AG09319 (cell line): ENCODE results near the gene AKAP13.
"Not testable (repeated sequence)": the region's sequence is repeated elsewhere in the genome, so short reads cannot be mapped to it uniquely, and the experiment has no call there.

Experiments used
- DNase-seq: peaks from one replicate; pipeline ENCODE4 v3.0.0-alpha.2; 2010; ENCODE audit warnings: low read depth; ENCODE audit errors: extremely low read depth
- TF ChIP-seq, protein P1 (sequence below): IDR thresholded peaks from 2 replicates; pipeline ENCODE4 v1.5.1; 2011; ENCODE audit warnings: low read depth, mild to moderate bottlenecking, inconsistent platforms, low read length, moderate library complexity

The AKAP13 gene

GRCh38 chr15:85430406-85431204 lies 50.2 kb downstream of the AKAP13 start:
- DNase-seq = no peak
- TF ChIP-seq, protein P1, sequence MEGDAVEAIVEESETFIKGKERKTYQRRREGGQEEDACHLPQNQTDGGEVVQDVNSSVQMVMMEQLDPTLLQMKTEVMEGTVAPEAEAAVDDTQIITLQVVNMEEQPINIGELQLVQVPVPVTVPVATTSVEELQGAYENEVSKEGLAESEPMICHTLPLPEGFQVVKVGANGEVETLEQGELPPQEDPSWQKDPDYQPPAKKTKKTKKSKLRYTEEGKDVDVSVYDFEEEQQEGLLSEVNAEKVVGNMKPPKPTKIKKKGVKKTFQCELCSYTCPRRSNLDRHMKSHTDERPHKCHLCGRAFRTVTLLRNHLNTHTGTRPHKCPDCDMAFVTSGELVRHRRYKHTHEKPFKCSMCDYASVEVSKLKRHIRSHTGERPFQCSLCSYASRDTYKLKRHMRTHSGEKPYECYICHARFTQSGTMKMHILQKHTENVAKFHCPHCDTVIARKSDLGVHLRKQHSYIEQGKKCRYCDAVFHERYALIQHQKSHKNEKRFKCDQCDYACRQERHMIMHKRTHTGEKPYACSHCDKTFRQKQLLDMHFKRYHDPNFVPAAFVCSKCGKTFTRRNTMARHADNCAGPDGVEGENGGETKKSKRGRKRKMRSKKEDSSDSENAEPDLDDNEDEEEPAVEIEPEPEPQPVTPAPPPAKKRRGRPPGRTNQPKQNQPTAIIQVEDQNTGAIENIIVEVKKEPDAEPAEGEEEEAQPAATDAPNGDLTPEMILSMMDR = no peak

GRCh38 chr15:85439996-85440395 lies 59.6 kb downstream of the AKAP13 start:
- TF ChIP-seq, protein P1 = no peak
- DNase-seq = no peak

DNA sequence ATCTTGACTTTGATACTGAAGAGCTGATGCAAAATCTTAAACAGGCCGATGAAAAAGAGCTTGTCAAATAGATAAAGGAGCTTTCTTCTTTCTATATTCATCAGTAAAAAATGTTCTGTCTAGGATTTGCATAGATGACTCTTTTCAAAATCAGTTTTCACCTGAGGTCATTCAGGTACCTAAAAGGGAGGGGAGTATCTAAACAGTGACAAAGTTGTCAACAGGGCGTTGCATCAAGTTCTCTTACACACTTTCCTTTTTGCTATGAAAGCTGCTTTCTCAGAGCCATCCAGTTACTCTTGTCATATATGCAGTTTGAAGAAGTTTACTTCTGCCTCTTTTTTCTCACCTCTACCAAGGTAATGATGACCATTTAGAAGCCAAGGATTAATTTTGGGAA lies 60.0 kb downstream of the AKAP13 start:
- TF ChIP-seq, protein P1 = no peak
- DNase-seq = no peak

DNA sequence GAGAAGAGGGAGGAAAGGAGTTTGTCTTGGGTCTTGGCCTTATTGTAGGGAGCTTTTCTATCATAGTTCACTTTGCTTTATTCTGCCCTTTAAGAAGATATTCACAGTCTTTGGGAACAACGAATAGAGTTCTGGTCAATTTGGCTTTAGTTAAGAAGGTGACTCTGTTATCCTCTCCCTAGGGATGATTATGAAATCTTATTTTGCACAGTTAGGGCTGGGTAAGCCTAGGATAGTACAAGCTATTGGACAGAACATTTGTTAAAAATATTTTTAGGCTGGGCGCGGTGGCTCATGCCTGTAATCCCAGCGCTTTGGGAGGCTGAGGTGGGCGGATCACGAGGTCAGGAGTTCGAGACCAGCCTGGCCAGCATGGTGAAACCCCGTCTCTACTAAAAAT lies 61.5 kb downstream of the AKAP13 start:
- DNase-seq = not testable (repeated sequence)

DNA sequence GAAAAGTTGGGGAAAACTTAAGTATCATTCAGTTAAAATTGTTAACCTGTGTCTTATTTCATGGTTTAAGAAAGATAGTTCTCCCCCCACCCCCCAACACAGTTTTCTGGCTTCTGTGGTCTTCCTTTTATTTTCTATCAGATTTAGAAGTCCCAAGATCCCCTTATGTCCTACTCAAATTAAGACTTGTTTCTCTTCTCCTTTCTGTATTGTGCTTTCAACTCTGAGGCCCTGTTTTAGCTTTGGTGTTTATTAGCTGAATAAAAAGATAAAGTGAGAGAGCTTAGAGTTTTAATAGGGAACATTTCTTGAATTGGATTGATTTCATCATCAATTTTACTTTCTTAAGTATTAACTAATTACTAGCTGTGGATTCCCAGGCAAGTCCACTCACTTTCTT lies 62.6 kb downstream of the AKAP13 start:
- DNase-seq = no peak
- TF ChIP-seq, protein P1 = no peak

GRCh38 chr15:85443593-85444087 lies 63.2 kb downstream of the AKAP13 start:
- no peak for DNase-seq
- TF ChIP-seq, protein P1 = no peak

- no peak for DNase-seq
- TF ChIP-seq, protein P1 = no peak
These were observed 63.8 kb downstream of the AKAP13 start for GRCh38 chr15:85444122-85444745.
